Measurements from ENCODE around the gene KHDC3L.

The KHDC3L gene, protein sequence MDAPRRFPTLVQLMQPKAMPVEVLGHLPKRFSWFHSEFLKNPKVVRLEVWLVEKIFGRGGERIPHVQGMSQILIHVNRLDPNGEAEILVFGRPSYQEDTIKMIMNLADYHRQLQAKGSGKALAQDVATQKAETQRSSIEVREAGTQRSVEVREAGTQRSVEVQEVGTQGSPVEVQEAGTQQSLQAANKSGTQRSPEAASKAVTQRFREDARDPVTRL

GRCh38 chr6:73362358-73362757 lies at the start of gene KHDC3L:
TSS of gene KHDC3L (plus strand) at chr6:73362658. CDS start at chr6:73362730, 72 bp downstream.
- no peak for DNase-seq (ENCODE audit: low read depth)

DNA sequence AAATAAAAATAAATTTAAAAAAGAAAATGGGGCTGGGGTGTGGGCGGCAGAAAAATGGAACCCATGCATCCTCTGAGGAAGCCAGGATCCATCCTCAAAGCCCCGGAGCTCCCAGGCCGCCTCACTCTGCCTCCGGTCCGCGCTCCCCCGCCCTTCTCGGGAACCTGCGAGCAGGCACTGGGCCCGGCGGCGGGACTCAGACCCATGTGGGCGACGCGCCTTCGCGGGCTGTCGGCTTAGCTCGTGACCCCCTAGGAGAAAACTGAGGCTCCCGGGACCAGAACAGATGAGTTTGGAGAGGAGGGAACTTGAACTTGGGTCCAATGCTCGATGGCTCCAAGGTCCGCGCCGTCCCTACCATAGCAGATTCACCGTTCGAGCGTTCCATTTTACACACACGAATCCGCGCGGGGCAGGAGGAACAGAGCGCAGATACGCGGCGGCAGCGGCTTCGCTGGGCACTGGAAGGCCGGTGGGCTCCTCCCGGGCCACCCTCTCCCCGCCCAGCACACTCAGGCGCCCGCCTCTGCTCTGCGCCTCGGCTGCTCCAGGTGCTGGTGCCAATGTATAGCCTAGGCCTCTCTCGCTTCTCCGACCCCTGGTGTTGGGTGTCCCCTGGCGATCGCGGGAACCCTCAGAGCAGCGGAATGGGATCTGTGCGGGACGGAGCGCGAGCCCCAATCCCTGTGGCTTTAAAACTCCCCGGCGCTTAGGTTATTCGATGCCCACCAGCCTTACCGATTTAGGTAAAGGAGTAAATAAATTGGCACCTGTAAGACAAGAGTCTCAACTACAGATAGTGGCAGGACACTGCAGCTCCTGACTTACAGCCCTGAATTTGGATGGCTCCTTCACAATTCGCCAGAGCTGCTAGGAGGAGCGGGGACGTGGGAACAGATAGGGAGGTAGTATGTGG lies 47.6 kb upstream of the KHDC3L start:
- no peak for DNase-seq (ENCODE audit: low read depth)

GRCh38 chr6:73323323-73323722 lies 39.1 kb upstream of the KHDC3L start:
- DNase-seq (ENCODE audit: low read depth) = no peak

- DNase-seq (ENCODE audit: low read depth) = no peak
These were observed 36.8 kb upstream of the KHDC3L start for GRCh38 chr6:73325656-73326055.

GRCh38 chr6:73328790-73329189 lies 33.7 kb upstream of the KHDC3L start:
- no peak for DNase-seq (ENCODE audit: low read depth)

- DNase-seq (ENCODE audit: low read depth) = no peak
These were observed 33.3 kb upstream of the KHDC3L start for GRCh38 chr6:73329201-73329600.

DNA sequence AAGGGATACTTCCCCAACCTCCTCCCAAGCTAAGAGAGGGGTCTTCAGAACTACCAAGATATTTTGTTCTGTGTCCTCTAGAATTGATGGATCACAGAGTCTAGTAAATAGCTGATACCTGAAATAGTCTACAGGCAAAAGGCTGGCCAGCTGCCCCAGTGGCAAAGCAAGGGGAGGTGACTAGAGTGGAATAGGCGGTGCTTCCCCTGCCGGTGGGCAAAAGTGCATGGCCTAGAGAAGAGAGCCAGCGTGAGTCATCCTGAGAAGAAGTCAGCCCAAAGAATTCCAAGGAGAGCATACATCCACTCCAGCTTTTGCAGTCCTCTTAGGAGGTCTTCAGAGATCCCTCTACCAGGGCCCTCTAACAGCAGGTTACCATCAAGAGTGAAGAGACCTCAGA lies 23.1 kb upstream of the KHDC3L start:
- no peak for DNase-seq (ENCODE audit: low read depth)

GRCh38 chr6:73340048-73340447 lies 22.4 kb upstream of the KHDC3L start:
- no peak for DNase-seq (ENCODE audit: low read depth)

DNA sequence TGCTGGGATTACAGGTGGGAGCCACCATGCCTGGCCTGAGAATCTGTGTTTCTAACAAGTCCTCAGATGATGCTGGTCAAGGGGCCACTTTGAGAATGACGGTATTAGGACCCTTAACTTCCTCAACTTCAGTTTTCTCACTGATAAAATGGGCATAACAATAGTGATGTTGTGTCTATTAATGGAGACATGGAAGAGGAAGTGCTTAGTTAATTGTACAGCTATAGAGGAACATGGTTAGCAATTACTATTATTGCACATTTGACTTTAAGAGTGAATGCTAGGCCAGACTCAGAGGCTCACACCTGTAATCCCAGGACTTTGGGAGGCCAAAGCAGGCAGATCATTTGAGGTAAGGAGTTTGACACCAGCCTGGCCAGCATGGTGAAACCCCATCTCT lies 21.1 kb upstream of the KHDC3L start:
- no peak for DNase-seq (ENCODE audit: low read depth)

GRCh38 chr6:73342174-73342573 lies 20.3 kb upstream of the KHDC3L start:
- no peak for DNase-seq (ENCODE audit: low read depth)

- no peak for DNase-seq (ENCODE audit: low read depth)
These were observed 19.3 kb upstream of the KHDC3L start for GRCh38 chr6:73343164-73343563.

GRCh38 chr6:73348550-73349204 lies 13.8 kb upstream of the KHDC3L start:
- no peak for DNase-seq (ENCODE audit: low read depth)

- DNase-seq (ENCODE audit: low read depth) = no peak
These were observed 13.1 kb upstream of the KHDC3L start for GRCh38 chr6:73349311-73349710.

- no peak for DNase-seq (ENCODE audit: low read depth)
These were observed 8.5 kb upstream of the KHDC3L start, which contains the start of gene DPPA5 for GRCh38 chr6:73353636-73354593. TSS of gene DPPA5 (minus strand) at chr6:73354276. CDS start at chr6:73354225, 51 bp downstream.

DNA sequence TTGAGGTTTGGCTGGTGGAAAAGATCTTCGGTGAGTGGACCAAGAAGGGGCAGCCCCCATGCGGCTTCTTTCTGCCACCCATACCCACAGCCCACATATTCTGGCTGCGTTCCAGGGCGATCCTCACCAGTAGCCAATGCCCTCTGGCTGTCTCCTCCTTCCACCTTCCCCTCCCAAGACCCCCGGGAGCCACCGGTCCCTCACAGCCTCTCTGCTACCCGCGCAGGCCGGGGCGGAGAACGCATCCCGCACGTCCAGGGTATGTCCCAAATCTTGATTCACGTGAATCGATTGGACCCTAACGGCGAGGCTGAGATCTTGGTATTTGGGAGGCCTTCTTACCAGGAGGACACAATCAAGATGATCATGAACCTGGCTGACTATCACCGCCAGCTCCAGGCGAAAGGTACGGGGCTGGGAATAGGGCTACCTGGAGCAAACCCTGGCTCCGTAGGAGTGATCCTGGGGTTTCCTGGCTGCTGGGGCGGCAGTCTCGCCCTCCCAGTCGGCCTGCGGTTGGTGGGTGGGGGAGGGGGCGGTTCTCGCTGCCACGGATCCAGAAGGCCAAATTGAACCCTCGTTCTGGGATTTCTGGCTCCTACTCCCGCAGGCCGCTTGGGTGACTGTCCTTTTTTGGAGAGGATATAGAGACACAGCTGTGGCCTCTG lies 545 bp downstream of the KHDC3L start:
- no peak for DNase-seq (ENCODE audit: low read depth)

- DNase-seq (ENCODE audit: low read depth) = no peak
These were observed 1.0 kb downstream of the KHDC3L start for GRCh38 chr6:73363537-73363875.

- no peak for DNase-seq (ENCODE audit: low read depth)
These were observed 1.7 kb downstream of the KHDC3L start for GRCh38 chr6:73364121-73364520.

DNA sequence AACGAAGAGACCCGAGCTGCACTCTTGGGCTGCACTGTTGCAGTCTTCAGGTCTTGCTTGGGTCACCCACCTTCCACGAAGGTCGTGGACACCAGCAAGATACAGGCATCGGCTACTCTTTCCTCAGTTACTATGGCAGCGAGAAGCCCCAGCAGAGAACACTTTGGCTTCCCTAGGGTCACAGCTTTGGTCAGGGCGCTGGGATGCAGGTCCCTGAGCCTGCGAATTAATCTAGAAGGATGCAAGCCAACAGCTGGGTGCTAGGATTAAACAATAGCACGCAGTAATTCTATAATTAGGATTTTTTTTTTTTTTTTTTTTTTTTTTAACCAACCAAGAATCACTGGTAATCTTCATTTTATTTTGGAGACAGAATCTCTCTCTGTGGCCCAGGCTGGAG lies 2.1 kb downstream of the KHDC3L start:
- DNase-seq (ENCODE audit: low read depth) = no peak

GRCh38 chr6:73367761-73368355 lies 5.4 kb downstream of the KHDC3L start:
- DNase-seq (ENCODE audit: low read depth) = no peak

GRCh38 chr6:73368675-73369074 lies 6.2 kb downstream of the KHDC3L start:
- no peak for DNase-seq (ENCODE audit: low read depth)

GRCh38 chr6:73369157-73369556 lies 6.7 kb downstream of the KHDC3L start:
- DNase-seq (ENCODE audit: low read depth) = no peak

Measured in GM04504 (cell line).